ENCODE data around the gene PPP6C.

- TF ChIP-seq, protein P1, sequence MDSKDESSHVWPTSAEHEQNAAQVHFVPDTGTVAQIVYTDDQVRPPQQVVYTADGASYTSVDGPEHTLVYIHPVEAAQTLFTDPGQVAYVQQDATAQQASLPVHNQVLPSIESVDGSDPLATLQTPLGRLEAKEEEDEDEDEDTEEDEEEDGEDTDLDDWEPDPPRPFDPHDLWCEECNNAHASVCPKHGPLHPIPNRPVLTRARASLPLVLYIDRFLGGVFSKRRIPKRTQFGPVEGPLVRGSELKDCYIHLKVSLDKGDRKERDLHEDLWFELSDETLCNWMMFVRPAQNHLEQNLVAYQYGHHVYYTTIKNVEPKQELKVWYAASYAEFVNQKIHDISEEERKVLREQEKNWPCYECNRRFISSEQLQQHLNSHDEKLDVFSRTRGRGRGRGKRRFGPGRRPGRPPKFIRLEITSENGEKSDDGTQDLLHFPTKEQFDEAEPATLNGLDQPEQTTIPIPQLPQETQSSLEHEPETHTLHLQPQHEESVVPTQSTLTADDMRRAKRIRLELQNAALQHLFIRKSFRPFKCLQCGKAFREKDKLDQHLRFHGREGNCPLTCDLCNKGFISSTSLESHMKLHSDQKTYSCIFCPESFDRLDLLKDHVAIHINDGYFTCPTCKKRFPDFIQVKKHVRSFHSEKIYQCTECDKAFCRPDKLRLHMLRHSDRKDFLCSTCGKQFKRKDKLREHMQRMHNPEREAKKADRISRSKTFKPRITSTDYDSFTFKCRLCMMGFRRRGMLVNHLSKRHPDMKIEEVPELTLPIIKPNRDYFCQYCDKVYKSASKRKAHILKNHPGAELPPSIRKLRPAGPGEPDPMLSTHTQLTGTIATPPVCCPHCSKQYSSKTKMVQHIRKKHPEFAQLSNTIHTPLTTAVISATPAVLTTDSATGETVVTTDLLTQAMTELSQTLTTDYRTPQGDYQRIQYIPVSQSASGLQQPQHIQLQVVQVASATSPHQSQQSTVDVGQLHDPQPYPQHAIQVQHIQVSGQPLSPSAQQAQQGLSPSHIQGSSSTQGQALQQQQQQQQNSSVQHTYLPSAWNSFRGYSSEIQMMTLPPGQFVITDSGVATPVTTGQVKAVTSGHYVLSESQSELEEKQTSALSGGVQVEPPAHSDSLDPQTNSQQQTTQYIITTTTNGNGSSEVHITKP (CRISPR knock-in tag; IDR thresholded peaks at IDR 0.05; ENCODE audit: low read depth) = no peak
- no peak for TF ChIP-seq MAFK (conservative IDR thresholded peaks at IDR 0.05 in 1 of 2, IDR thresholded peaks at IDR 0.05 in 1 of 2; ENCODE audit: low read length in 2 of 2)
- no peak for TF ChIP-seq KAT7 (CRISPR knock-in tag; IDR thresholded peaks at IDR 0.05; ENCODE audit: borderline replicate concordance)
- no peak for TF ChIP-seq POLR2A (IDR thresholded peaks at IDR 0.05; ENCODE audit: insufficient read depth in 1 of 2, low read depth in 2 of 2, low read length in 2 of 2)
- TF ChIP-seq ZFP36 (IDR thresholded peaks at IDR 0.05; ENCODE audit: borderline replicate concordance, low read depth, low read length, partially characterized antibody) = no peak
- no peak for TF ChIP-seq CHCHD3 (CRISPR knock-in tag; IDR thresholded peaks at IDR 0.05)
- TF ChIP-seq RAD21 (CRISPR knock-in tag; IDR thresholded peaks at IDR 0.05) = no peak
- TF ChIP-seq, protein P2, sequence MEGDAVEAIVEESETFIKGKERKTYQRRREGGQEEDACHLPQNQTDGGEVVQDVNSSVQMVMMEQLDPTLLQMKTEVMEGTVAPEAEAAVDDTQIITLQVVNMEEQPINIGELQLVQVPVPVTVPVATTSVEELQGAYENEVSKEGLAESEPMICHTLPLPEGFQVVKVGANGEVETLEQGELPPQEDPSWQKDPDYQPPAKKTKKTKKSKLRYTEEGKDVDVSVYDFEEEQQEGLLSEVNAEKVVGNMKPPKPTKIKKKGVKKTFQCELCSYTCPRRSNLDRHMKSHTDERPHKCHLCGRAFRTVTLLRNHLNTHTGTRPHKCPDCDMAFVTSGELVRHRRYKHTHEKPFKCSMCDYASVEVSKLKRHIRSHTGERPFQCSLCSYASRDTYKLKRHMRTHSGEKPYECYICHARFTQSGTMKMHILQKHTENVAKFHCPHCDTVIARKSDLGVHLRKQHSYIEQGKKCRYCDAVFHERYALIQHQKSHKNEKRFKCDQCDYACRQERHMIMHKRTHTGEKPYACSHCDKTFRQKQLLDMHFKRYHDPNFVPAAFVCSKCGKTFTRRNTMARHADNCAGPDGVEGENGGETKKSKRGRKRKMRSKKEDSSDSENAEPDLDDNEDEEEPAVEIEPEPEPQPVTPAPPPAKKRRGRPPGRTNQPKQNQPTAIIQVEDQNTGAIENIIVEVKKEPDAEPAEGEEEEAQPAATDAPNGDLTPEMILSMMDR (CRISPR knock-in tag; IDR thresholded peaks at IDR 0.05) = no peak
- no peak for TF ChIP-seq ZNF672 (CRISPR knock-in tag; IDR thresholded peaks at IDR 0.05)
- no peak for TF ChIP-seq NFYB (CRISPR knock-in tag; IDR thresholded peaks at IDR 0.05)
- TF ChIP-seq, protein P3, sequence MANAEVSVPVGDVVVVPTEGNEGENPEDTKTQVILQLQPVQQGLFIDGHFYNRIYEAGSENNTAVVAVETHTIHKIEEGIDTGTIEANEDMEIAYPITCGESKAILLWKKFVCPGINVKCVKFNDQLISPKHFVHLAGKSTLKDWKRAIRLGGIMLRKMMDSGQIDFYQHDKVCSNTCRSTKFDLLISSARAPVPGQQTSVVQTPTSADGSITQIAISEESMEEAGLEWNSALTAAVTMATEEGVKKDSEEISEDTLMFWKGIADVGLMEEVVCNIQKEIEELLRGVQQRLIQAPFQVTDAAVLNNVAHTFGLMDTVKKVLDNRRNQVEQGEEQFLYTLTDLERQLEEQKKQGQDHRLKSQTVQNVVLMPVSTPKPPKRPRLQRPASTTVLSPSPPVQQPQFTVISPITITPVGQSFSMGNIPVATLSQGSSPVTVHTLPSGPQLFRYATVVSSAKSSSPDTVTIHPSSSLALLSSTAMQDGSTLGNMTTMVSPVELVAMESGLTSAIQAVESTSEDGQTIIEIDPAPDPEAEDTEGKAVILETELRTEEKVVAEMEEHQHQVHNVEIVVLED (CRISPR knock-in tag; IDR thresholded peaks at IDR 0.05; ENCODE audit: borderline replicate concordance) = no peak
- no peak for TF ChIP-seq ZNF678 (CRISPR knock-in tag; IDR thresholded peaks at IDR 0.05)
- TF ChIP-seq ZFX (CRISPR knock-in tag; IDR thresholded peaks at IDR 0.05; ENCODE audit: low read depth) = no peak
These were observed 43.4 kb downstream of the PPP6C start for GRCh38 chr9:125146247-125146646.
